Measurements from ENCODE around the gene SP100. TPM values are rescaled to one million over a fixed set of nuclear protein-coding genes. Genes with fewer than 3 reads are reported as not detected.
"Not testable (repeated sequence)": the region's sequence is repeated elsewhere in the genome, so short reads cannot be mapped to it uniquely, and the experiment has no call there.

The SP100 gene
- total and polyA plus RNA-seq, 2 donors (not counting 1 experiment from before 2014, with no cell fraction given) = 106 to 120 TPM

GRCh38 chr2:230403746-230404145 lies 12.3 kb upstream of the SP100 start:
- Histone ChIP-seq H3K27me3 (ENCODE audit: control insufficient read depth, insufficient read depth, low read length) (no peaks in the 10 kb centered on the region), H3K79me2 (ENCODE audit: control insufficient read depth, insufficient read depth, low read length) (no peaks in the 10 kb centered on the region), H3K27ac (ENCODE audit: insufficient read depth, low read length) (no peak overlapping the region), H3K9me3 (ENCODE audit: control insufficient read depth, insufficient read depth, low read depth, low read length) (no peaks in the 10 kb centered on the region), H3K4me2 (ENCODE audit: extremely low read depth, insufficient read depth, low read length) (no peak overlapping the region), H3K9ac (ENCODE audit: insufficient read depth, low read length) (no peak overlapping the region), H2AFZ (ENCODE audit: low read length) (no peak overlapping the region), H4K20me1 (ENCODE audit: control insufficient read depth, extremely low read depth, insufficient read depth, low read length) (no peaks in the 10 kb centered on the region), H3K4me3 (replicated peaks in 1 of 4; ENCODE audit: control extremely low read depth in 1 of 4, insufficient read depth in 1 of 4, low read depth in 3 of 4, low read length in 4 of 4) (no peak overlapping the region), H3K36me3 (ENCODE audit: control insufficient read depth, insufficient read depth, low read length) (no peaks in the 10 kb centered on the region), H3K4me1 (ENCODE audit: control insufficient read depth, extremely low read depth, insufficient read depth, low read length) (peaks cover 4% of the 10 kb centered on the region)
- TF ChIP-seq CTCF (conservative IDR thresholded peaks at IDR 0.05 in 1 of 2, IDR thresholded peaks at IDR 0.05 in 1 of 2; ENCODE audit: low read depth in 1 of 2, low read length in 2 of 2) = no peak
- TF ChIP-seq EZH2 (IDR thresholded peaks at IDR 0.05; ENCODE audit: low read length, missing control alignments) = no peak
- no peak for DNase-seq (ENCODE audit: low read depth in 2 of 2)

- DNase-seq (ENCODE audit: low read depth in 2 of 2) = no peak
- Histone ChIP-seq H3K27ac (ENCODE audit: insufficient read depth, low read length) (no peak overlapping the region), H3K9me3 (ENCODE audit: control insufficient read depth, insufficient read depth, low read depth, low read length) (no peaks in the 10 kb centered on the region), H3K36me3 (ENCODE audit: control insufficient read depth, insufficient read depth, low read length) (no peaks in the 10 kb centered on the region), H3K9ac (ENCODE audit: insufficient read depth, low read length) (no peak overlapping the region), H3K27me3 (ENCODE audit: control insufficient read depth, insufficient read depth, low read length) (no peaks in the 10 kb centered on the region), H3K79me2 (ENCODE audit: control insufficient read depth, insufficient read depth, low read length) (no peaks in the 10 kb centered on the region), H3K4me3 (replicated peaks in 1 of 4; ENCODE audit: control extremely low read depth in 1 of 4, insufficient read depth in 1 of 4, low read depth in 3 of 4, low read length in 4 of 4) (no peak overlapping the region), H2AFZ (ENCODE audit: low read length) (no peak overlapping the region), H3K4me1 (ENCODE audit: control insufficient read depth, extremely low read depth, insufficient read depth, low read length) (peaks cover 6% of the 10 kb centered on the region), H4K20me1 (ENCODE audit: control insufficient read depth, extremely low read depth, insufficient read depth, low read length) (no peaks in the 10 kb centered on the region), H3K4me2 (ENCODE audit: extremely low read depth, insufficient read depth, low read length) (no peak overlapping the region)
- TF ChIP-seq CTCF (conservative IDR thresholded peaks at IDR 0.05 in 1 of 2, IDR thresholded peaks at IDR 0.05 in 1 of 2; ENCODE audit: low read depth in 1 of 2, low read length in 2 of 2) = no peak
- TF ChIP-seq EZH2 (IDR thresholded peaks at IDR 0.05; ENCODE audit: low read length, missing control alignments) = no peak
These were observed 10.2 kb upstream of the SP100 start for GRCh38 chr2:230405824-230406223.

GRCh38 chr2:230408244-230408842 lies 7.7 kb upstream of the SP100 start:
- peak; percentile 82 to 83 for DNase-seq (ENCODE audit: low read depth in 2 of 2)
- TF ChIP-seq CTCF (conservative IDR thresholded peaks at IDR 0.05 in 1 of 2, IDR thresholded peaks at IDR 0.05 in 1 of 2; ENCODE audit: low read depth in 1 of 2, low read length in 2 of 2) (no peak), EZH2 (IDR thresholded peaks at IDR 0.05; ENCODE audit: low read length, missing control alignments) (no peak)
- Histone ChIP-seq H3K4me3 (replicated peaks in 1 of 4; ENCODE audit: control extremely low read depth in 1 of 4, insufficient read depth in 1 of 4, low read depth in 3 of 4, low read length in 4 of 4) (no peak overlapping the region), H3K4me1 (ENCODE audit: control insufficient read depth, extremely low read depth, insufficient read depth, low read length) (peaks cover 12% of the 10 kb centered on the region), H3K9ac (ENCODE audit: insufficient read depth, low read length) (no peak overlapping the region), H3K27ac (ENCODE audit: insufficient read depth, low read length) (peak overlapping the region; percentile 80), H3K79me2 (ENCODE audit: control insufficient read depth, insufficient read depth, low read length) (no peaks in the 10 kb centered on the region), H4K20me1 (ENCODE audit: control insufficient read depth, extremely low read depth, insufficient read depth, low read length) (no peaks in the 10 kb centered on the region), H3K9me3 (ENCODE audit: control insufficient read depth, insufficient read depth, low read depth, low read length) (no peaks in the 10 kb centered on the region), H3K4me2 (ENCODE audit: extremely low read depth, insufficient read depth, low read length) (peak overlapping the region; percentile 23), H3K27me3 (ENCODE audit: control insufficient read depth, insufficient read depth, low read length) (no peaks in the 10 kb centered on the region), H2AFZ (ENCODE audit: low read length) (peak overlapping the region; percentile 12), H3K36me3 (ENCODE audit: control insufficient read depth, insufficient read depth, low read length) (no peaks in the 10 kb centered on the region)

- H3K4me3 ChIP-seq (replicated peaks in 1 of 4; ENCODE audit: control extremely low read depth in 1 of 4, insufficient read depth in 1 of 4, low read depth in 3 of 4, low read length in 4 of 4); H3K4me2 ChIP-seq (ENCODE audit: extremely low read depth, insufficient read depth, low read length); H3K9ac ChIP-seq (ENCODE audit: insufficient read depth, low read length); H3K27me3 ChIP-seq (ENCODE audit: control insufficient read depth, insufficient read depth, low read length); H2AFZ ChIP-seq (ENCODE audit: low read length); H3K36me3 ChIP-seq (ENCODE audit: control insufficient read depth, insufficient read depth, low read length); H3K79me2 ChIP-seq (ENCODE audit: control insufficient read depth, insufficient read depth, low read length); H3K9me3 ChIP-seq (ENCODE audit: control insufficient read depth, insufficient read depth, low read depth, low read length); DNase-seq (ENCODE audit: low read depth in 2 of 2); H3K27ac ChIP-seq (ENCODE audit: insufficient read depth, low read length); H4K20me1 ChIP-seq (ENCODE audit: control insufficient read depth, extremely low read depth, insufficient read depth, low read length): not testable (repeated sequence)
- peaks cover 12% of the 10 kb centered on the region for H3K4me1 ChIP-seq (ENCODE audit: control insufficient read depth, extremely low read depth, insufficient read depth, low read length)
These were observed 6.7 kb upstream of the SP100 start for GRCh38 chr2:230409316-230409715.
